ENCODE data around the gene KDM4B. TPM values are rescaled to one million over a fixed set of nuclear protein-coding genes. Genes with fewer than 3 reads are reported as not detected.

The KDM4B gene
- 16.1 and 18.4 TPM in 2 replicates for total RNA-seq

DNA sequence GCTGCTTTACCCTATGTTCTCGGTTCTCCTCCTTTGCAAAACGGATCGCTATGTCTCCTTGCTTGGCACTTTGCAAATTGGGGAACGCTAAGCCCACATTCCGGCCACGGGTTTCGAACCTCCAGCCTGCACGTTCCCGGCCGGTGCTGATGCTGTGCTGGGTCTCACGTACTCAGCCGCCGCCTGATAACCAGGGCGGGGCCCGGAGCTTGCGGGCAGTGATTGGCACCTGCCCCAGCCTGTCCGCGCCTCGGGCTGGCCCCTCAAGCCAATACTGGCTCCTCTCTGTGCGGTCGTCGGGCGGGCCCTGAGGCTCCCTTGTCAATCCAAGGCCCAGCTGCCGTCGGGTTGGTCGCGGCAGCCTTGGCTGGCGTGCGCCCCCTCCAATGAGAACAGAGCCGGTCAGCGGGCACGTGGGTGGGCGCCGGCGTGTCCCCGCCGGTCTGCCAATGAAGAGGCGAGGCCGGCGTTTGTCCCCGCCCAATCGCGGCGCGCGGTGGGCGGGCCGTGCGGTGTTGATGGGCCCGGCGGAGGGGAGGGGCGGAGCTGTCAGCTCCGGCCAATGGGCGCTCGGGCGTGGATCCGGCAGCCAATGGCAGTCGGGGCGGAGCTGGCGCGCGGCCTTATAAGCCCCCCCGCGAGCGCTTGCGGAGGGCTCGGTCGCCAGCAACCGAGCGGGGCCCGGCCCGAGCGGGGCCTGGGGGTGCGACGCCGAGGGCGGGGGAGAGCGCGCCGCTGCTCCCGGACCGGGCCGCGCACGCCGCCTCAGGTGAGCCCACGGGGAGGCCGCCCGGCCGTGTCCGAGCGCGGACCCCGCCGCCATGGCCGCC lies at the start of gene KDM4B:
TSS of gene KDM4B (plus strand) at position 652 of the 830 bp plus-strand sequence. CDS start 63,778 bp downstream, outside the sequence.

Other genes with a start within 250 kb of the KDM4B start
- 23.4 and 51.2 TPM in 2 replicates for gene DPP9, start 245.3 kb upstream of the KDM4B start, total RNA-seq
- gene FEM1A, start 177.4 kb upstream of the KDM4B start, total RNA-seq, result 9.9 and 17.8 TPM in 2 replicates
- 1.9 and 2.3 TPM in 2 replicates for gene TICAM1, start 137.4 kb upstream of the KDM4B start, total RNA-seq
- gene PLIN3, start 101.4 kb upstream of the KDM4B start, total RNA-seq, result 254 and 430 TPM in 2 replicates
- gene ARRDC5, start 66.2 kb upstream of the KDM4B start, total RNA-seq, result under 0.01 TPM in 1 of 2 replicates, not detected in the other
- gene UHRF1, start 59.6 kb upstream of the KDM4B start, total RNA-seq, result 7.0 and 175 TPM in 2 replicates